ENCODE data around the gene PLA2G4B.

DNA sequence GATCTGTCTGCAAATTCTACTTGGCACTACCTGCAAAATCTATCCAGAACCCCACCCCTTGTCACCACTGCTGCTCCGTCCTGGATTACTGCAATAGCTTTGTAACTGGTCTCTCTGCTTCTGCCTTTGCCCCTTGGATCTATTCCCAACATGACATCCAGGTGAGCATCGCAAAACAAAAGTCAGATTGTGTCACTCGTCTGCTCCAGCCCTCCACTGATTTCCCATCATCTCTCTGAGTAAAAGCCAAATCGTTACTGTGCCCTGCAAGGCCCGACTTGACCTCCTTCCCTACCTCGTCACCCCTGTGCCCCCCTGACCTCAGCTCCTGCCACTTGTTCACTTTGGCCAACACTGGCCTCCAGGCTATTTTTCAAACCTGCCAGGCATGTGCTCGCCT lies 45.8 kb downstream of the PLA2G4B start:
- TF ChIP-seq NR2C2 (CRISPR knock-in tag; IDR thresholded peaks at IDR 0.05), result no peak
- no peak for TF ChIP-seq NR2C2 (tag; IDR thresholded peaks at IDR 0.05)
- no peak for TF ChIP-seq CC2D1A (IDR thresholded peaks at IDR 0.05)

All from K562 (cell line).